Activated gamma-delta T cell treated with Interleukin-2 at 50 U/mL for 16 hours (primary cell): ENCODE data around the gene C15orf61.
A peak's percentile ranks its signal among the peaks of the same experiment; 100 is the strongest.

Source experiments
- DNase-seq: peaks from one replicate; pipeline ENCODE4 v3.0.0-alpha.2; 2020

Gene C15orf61

GRCh38 chr15:67521029-67521782, at the start of gene C15orf61:
TSS of gene C15orf61 (plus strand) at chr15:67521131. CDS start at chr15:67521249, 118 bp downstream.
- peak; percentile 80 for DNase-seq

DNA sequence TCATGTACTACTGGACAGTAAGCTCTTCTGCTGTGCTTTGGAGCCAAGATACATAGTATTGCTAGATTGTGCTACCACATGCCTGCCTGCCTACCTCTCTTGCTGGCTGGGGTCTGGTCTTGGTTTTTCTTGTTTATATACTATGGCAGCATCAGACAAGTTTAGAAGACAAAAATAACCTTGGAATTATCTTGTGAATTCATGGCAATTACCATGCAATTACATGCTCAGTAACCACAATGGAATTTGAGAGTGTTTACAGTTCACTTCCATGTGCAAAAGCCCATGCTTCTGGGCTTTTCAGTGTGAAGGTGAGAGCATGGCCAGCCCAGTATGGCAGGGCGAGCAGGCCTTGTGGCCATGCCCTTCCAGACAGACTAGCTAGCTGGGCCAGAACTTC, 48.0 kb upstream of the C15orf61 start:
- no peak for DNase-seq

DNA sequence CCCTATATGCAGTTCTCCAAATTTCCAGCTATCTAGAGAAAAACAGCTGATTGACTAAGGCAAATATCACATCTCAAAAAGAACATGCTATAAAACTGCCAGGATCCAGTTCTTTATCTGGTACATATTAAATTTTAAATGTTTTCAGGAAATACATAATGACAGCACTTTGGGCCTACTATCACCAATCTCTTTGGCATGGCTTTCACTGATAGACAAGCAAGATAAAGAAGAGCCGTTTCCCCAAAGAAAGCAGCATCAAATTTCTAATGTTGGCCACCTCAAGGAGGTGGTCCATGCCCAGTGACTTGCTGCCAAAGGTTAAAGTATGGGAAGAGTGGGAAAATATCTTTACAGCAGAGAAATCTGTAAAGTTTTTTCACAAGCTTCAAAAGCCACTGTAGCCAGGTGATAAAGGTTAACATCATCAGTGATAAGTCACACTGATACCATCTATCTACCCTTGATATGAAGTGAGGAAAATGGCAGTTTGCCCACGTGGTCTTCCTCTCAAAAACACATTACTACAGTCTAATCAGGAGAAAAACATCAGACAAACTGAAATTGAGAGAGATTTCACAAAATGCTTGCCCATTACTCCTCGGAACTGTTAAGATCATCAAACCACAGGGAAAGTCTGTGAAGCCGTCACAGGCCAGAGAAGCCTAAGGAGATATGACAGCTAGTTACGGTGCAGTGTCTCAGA, 46.4 kb upstream of the C15orf61 start:
- DNase-seq = no peak

GRCh38 chr15:67479781-67480505, 41.0 kb upstream of the C15orf61 start:
- no peak for DNase-seq

GRCh38 chr15:67480741-67481140, 40.2 kb upstream of the C15orf61 start:
- DNase-seq = no peak

DNA sequence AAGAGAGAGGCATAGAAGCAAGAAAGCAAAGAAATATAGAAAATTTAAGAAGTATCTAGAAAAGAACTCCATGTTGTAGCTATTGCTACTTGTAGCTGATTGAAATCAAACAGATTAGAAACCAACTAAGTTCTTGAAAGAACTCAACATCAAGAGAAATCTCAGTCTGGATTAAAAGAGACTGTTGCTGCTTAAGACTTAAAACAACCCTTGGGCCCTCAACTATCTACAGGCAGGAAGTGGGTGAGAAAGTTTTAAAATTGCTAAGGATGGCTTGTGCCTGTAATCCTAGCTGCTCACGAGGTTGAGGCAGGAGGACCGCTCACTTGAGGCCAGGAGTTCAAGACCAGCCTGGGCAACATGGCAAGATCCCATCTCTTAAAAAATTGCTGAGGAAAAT, 39.3 kb upstream of the C15orf61 start:
- DNase-seq = no peak

DNA sequence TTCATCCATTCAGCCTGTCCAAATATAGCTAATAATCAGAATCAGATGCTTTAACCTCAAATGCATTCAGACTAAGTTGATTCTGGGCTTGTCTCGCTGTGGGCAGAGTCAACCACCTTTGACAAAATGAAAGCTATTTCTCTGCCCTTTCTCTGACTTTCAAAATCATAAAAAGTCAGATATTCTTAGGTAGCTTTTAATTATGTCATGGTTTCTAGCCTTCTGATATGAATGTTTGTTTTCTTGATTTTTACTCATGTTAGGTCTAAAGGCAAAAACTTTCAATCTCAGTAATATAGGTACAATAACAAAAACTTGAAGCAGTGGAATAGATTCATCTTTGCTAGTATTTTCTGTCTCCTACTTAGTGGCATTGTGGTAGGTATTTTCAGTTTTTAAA, 25.3 kb upstream of the C15orf61 start:
- no peak for DNase-seq

- no peak for DNase-seq
Observed at GRCh38 chr15:67501177-67501835, 19.6 kb upstream of the C15orf61 start.

DNA sequence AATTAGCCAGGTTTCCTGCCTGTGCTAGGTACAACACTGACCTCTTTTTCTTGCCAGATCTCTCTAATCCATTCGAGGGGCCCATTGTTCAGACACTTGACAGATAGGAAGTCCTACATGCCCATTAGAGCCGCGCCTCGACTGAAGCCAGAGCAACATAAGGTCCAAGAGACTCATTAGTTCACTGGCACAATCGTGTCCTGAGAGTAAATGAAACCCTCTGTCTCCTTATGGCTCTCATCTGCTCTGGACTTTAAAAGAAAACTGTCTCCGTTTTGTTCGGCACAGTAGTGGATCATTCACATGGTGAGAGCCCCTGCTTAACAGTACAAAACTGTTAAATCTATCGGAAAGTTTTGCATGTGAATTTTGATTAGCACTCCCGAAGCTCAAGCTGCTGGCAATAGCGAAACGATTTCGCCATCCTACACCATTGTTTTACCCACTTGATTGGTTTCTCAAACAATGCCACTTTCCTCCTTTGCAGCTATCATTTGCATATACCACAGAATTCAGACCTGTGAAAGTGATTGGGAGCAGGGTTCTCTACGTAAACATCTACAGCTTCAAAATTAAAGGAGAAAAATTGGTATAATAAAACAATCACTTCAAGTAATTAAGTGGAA, 19.0 kb upstream of the C15orf61 start:
- DNase-seq = no peak

DNA sequence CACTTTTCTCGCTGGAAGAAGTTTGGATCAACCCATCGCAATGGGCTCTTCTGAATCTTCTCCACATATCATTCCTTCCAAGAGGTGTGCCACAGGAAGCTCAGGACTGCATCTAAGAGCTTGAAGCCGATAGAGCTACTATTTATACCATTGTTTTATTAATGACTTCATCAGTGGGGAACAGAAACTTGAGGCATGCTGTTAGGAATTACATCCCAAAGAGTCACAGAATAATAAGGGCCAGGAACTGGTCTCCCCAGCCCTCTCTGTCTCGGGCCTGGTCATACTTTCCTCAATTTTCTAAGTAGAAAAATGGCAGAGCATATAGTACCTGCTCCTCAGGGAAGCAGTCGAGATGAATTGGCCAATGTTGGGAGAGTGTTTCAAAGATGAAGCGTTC, 16.9 kb upstream of the C15orf61 start:
- no peak for DNase-seq

DNA sequence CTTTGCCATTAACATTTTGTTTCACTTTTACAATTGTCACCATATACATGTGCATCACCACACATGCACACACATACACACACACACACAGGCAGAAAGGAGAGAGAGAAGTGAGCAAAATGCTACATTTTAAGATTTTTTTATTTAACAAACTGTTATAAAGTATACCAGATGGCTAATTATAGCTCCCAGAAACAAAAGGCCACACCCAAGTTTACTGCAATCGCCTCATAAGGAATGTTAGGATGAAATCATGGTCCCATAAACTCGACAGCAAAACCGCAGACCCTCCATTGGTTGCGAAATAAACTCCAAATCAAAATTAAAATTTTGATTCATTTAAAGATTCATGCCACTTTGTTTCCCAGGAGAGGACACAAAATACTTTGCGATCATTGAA, 16.1 kb upstream of the C15orf61 start:
- DNase-seq = no peak

DNA sequence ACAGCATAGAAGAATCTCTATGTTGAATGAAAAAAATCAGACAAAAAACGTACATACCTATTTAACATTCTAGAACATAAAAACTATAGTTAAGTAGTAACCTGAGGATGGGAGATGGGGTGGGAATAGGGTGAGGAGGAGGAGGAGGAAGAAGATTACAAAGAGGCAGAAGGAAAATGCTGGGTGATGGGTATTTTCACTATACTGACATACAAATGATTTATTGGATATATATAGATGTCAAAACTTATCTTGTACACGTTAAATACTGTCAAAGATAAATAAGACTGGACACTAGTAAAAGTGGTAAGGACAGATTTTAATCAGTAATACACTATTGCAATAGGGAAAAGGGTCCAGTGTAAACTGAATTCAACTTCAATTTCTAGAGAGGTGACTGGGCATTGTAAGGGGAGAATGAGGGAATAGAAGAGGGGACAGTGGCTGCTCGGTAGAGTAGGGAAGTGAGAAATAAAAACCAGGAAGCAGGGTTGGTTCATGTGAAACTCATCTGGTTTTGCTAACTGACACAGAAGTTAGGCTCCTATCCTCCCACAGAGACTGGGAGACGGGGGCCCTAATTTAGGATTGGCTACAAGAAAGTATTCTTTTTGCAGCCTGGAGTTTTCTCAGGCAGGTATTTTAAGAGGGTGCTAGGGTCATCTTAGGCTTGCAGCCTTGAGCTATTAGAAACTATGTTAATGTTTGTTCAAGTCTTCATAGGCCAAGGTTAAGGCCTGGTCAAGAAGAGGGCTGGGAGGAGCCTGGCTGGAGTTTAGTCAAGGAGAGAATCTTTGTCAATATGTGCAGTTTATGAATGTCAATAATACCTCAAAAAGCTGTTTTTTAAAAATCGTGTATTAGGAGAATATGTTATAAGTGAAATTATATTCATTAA, 15.0 kb upstream of the C15orf61 start:
- DNase-seq = no peak

DNA sequence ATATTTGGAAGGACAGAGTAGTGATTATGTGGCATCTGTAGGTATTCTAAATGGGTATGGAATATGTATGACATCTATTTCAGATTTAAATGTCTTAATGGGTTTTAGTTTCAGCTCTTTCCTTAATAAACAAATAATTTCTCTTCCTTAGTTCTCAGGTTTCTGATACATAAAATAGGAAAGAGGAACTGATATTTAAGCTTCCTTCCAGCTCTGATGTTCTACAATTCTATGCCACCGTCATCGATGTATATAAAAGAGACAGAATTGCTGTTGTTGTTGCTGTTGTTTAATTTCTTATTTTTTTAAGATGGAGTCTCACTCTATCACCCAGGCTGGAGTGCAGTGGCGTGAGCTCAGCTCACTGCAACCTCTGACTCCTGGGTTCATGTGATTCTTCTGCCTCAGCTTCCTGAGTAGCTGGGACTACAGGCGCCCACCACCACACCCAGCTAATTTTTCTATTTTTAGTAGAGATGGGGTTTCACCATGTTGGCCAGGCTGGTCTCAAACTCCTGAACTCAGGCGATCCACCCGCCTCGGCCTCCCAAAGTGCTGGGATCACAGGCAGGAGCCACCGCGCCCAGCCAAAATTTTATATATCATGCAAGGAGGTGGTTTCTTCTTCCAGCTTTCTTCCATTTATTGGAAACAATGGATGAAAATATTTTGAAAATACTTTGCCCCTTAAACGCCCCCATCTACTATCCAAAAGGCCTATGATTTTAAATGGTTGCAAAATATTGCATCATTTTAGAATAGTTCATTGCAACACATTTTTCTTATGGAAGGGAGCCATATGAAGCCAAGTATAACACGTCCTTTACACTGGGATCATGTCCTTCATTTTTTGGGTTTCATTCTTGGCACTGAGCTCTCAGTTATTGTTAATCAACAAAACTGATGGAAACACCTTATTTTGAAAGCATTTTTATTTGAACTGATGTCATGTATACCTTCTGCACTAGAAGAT, 13.9 kb upstream of the C15orf61 start:
- DNase-seq = no peak

- no peak for DNase-seq
Observed at GRCh38 chr15:67508407-67508806, 12.5 kb upstream of the C15orf61 start.

GRCh38 chr15:67509918-67510317, 11.0 kb upstream of the C15orf61 start:
- no peak for DNase-seq

- DNase-seq = no peak
Observed at GRCh38 chr15:67510597-67511190, 10.2 kb upstream of the C15orf61 start.

GRCh38 chr15:67511606-67512005, 9.3 kb upstream of the C15orf61 start:
- DNase-seq = no peak

DNA sequence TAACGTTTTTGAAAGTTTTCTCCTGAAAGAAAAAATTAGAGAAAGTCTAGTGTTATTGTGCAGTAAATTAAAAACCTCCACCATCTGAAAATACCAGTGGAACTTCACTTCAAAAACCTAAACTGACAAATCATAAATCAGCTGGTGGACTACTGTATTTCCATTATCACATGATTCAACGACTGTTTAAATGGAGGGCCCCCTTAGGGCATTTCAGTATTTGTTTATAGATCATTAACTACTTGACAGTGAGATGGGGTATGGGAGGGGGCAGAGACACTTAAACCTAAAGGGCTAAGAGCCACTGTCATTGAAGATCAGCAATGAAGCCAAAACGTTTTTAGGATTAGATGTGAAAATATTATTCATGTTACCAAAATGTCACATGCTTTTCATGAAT, 8.8 kb upstream of the C15orf61 start:
- no peak for DNase-seq

DNA sequence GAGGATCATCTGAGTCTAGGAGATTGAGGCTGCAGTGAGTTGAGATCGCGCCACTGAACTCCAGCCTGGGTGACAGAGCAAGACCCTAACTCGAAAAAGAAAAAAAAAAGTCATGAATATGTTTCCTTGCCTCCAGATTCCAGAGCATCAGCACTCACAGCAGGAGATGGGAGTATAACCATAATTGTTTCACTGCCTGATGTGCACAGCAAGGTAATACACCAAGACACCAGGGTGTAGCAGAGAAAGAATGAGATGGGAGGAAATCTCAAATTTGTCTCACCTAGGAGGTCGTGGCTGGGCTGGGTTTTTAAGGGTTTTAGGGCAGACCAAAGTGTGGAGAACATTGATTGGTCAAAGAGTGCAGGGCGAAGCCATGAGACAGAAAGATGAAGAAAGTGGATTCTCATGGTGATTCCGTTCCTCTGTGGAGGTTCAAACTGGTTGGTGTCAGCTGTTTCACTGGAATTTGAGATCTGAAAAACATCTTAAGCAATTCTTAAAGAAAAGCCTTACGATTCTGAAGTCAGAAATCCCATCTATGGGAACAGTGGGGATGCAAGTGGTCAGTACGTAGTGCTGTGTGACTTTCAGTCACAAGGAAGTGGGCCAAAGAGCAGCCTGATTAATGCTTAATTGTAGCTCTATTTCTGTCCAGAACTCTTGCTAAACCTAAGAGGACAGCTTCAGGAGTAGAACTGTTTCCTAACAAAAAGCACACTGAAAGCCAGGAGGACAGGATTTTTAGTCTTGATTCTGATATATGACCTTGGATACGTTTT, 7.8 kb upstream of the C15orf61 start:
- no peak for DNase-seq
